K562 (cell line): ENCODE results near the gene SETD7. TPM values are rescaled to one million over a fixed set of nuclear protein-coding genes. Genes with fewer than 3 reads are reported as not detected.

Experiments
- ATAC-seq: fragments of 200-7000 bp; cut with Tn5 transposase; 3 replicates; pipeline ENCODE4 v1.9.1; 2020; ENCODE audit warnings: moderate library complexity
- BruUV-seq: library from RNA; stranded (reverse); fragments of 400-500 nt; replicated peaks from 2 replicates; lab custom pipeline; 2021; lab: Mats Ljungman, UMichigan
- CTCF ChIA-PET: fragments of 300-600 bp; formaldehyde crosslinking; extraction: SDS; loops from one replicate; lab custom pipeline; 2021; ENCODE audit warnings: low intra/inter-chr PET ratio; lab: Yijun Ruan, JAX
- POLR2A ChIA-PET: fragments of 300-600, 350-650 bp; sonication (Branson Sonifier 250); formaldehyde crosslinking; extraction: SDS; loops from one replicate; lab custom pipeline; 2021; ENCODE audit warnings: antibody characterized with exemption, inconsistent platforms; lab: Yijun Ruan, JAX
- DNase-seq, 4 experiments: peaks; one replicate each; pipeline versions ENCODE4 v3.0.0 to v3.0.0-alpha.2; 2011 to 2018; ENCODE audit warnings: low spot score in 3 of 4, mixed read lengths in 3 of 4; ENCODE audit errors: extremely low read depth in 1 of 4
- FAIRE-seq: peaks from 2 replicates; lab custom pipeline; 2011; peaks lifted over from hg19 to GRCh38; lab: Jason Lieb, UNC
- H2AFZ ChIP-seq: 2 replicates; pipeline ENCODE4 v1.6.0; 2011; ENCODE audit warnings: low read depth, low read length, control low read depth, inconsistent platforms
- H3K27ac ChIP-seq: fragments of 200-600 bp; 3 replicates; pipeline ENCODE4 v1.8.0; 2011; ENCODE audit warnings: low read depth, mild to moderate bottlenecking, control low read depth, inconsistent platforms, low read length, moderate library complexity, mixed read lengths; ENCODE audit errors: extremely low read depth
- H3K27me3 ChIP-seq, 2 experiments: fragments of 300-600 bp in 1 of 2; 2 replicates in 1 of 2; 3 replicates in 1 of 2; pipeline versions ENCODE4 v1.6.0 to v1.8.0; 2011; ENCODE audit warnings: inconsistent platforms in 2 of 2, low read length in 2 of 2, mild to moderate bottlenecking in 1 of 2, mixed read lengths in 1 of 2, moderate library complexity in 1 of 2; ENCODE audit not compliant: control insufficient read depth in 2 of 2, insufficient read depth in 2 of 2
- H3K36me3 ChIP-seq: fragments of 300-600 bp; 3 replicates; pipeline ENCODE4 v1.8.0; 2011; ENCODE audit warnings: mild to moderate bottlenecking, low read length, inconsistent platforms; ENCODE audit not compliant: control insufficient read depth, insufficient read depth
- H3K4me1 ChIP-seq, 2 experiments: fragments of 200-600 bp in 1 of 2; replicated peaks in 1 of 2; 2 replicates in 1 of 2; 3 replicates in 1 of 2; pipeline versions ENCODE4 v1.5.1 to v1.8.0; 2011; ENCODE audit warnings: inconsistent platforms in 2 of 2, low read length in 2 of 2, mild to moderate bottlenecking in 1 of 2, mixed read lengths in 1 of 2, moderate library complexity in 1 of 2; ENCODE audit not compliant: control insufficient read depth in 2 of 2, insufficient read depth in 2 of 2
- H3K4me2 ChIP-seq: 2 replicates; pipeline ENCODE4 v1.6.1; 2011; ENCODE audit warnings: low read length, control low read depth, inconsistent platforms, mixed read lengths; ENCODE audit not compliant: insufficient read depth
- H3K4me3 ChIP-seq: fragments of 200-600 bp; sonication (generic), shearing (Covaris generic); 2 replicates; pipeline ENCODE4 v1.5.1; 2016; ENCODE audit warnings: control low read depth, inconsistent platforms
- H3K79me2 ChIP-seq: fragments of 200-600 bp; 3 replicates; pipeline ENCODE4 v1.8.0; 2011; ENCODE audit warnings: low read length, inconsistent platforms; ENCODE audit not compliant: control insufficient read depth, insufficient read depth
- H3K9ac ChIP-seq, 2 experiments: 2 replicates each; pipeline versions ENCODE4 v1.6.0 to v1.6.1; 2011; ENCODE audit warnings: low read depth in 2 of 2, low read length in 2 of 2, control low read depth in 1 of 2, inconsistent platforms in 1 of 2, mild to moderate bottlenecking in 1 of 2, mixed read lengths in 1 of 2; ENCODE audit not compliant: insufficient read depth in 1 of 2
- H3K9me1 ChIP-seq: one replicate; pipeline ENCODE4 v1.6.0; 2011; ENCODE audit warnings: inconsistent platforms, mild to moderate bottlenecking, low read length, moderate library complexity; ENCODE audit not compliant: control insufficient read depth, insufficient read depth
- H3K9me3 ChIP-seq: replicated peaks from 2 replicates; pipeline ENCODE4 v1.5.1; 2011; ENCODE audit warnings: low read depth, low read length, inconsistent platforms; ENCODE audit not compliant: control insufficient read depth, insufficient read depth
- H4K20me1 ChIP-seq: replicated peaks from 2 replicates; pipeline ENCODE4 v1.6.1; 2011; ENCODE audit warnings: low read length, inconsistent platforms, mixed read lengths; ENCODE audit not compliant: control insufficient read depth, insufficient read depth
- ADNP ChIP-seq: fragments of 200-800 bp; sonication (Bioruptor generic); IDR thresholded peaks from 2 replicates; pipeline ENCODE4 v1.6.1; 2016; ENCODE audit warnings: missing genetic modification characterization, missing compliant biosample characterization
- CBFB ChIP-seq: sonication (generic); formaldehyde crosslinking; IDR thresholded peaks from 2 replicates; pipeline ENCODE4 v1.4.0; 2020; ENCODE audit warnings: mild to moderate bottlenecking, missing genetic modification reagents
- CBX1 ChIP-seq: sonication (generic); IDR thresholded peaks from 2 replicates; pipeline ENCODE4 v1.6.1; 2016; ENCODE audit warnings: antibody characterized with exemption, low read depth, mild to moderate bottlenecking
- FOXO4 ChIP-seq: fragments of 450-650 bp; formaldehyde crosslinking; IDR thresholded peaks from 2 replicates; pipeline ENCODE4 v1.4.0; 2020; ENCODE audit warnings: mild to moderate bottlenecking, moderate library complexity
- PHF21A ChIP-seq: fragments of 450-650 bp; IDR thresholded peaks from 2 replicates; pipeline ENCODE4 v1.6.1; 2017; ENCODE audit warnings: low read depth, borderline replicate concordance
- RAD51 ChIP-seq: fragments of 450-650 bp; IDR thresholded peaks from 2 replicates; pipeline ENCODE4 v1.7.1; 2016; ENCODE audit warnings: low read depth, mild to moderate bottlenecking, borderline replicate concordance
- RCOR1 ChIP-seq, 2 experiments: IDR thresholded peaks; 2 replicates each; pipeline ENCODE4 v1.6.1; 2012; ENCODE audit warnings: low read depth in 2 of 2, low read length in 2 of 2, borderline replicate concordance in 1 of 2, improper control_type of control experiment in 1 of 2
- SIX5 ChIP-seq, 2 experiments: IDR thresholded peaks; 2 replicates each; pipeline ENCODE4 v1.6.1; 2011; ENCODE audit warnings: low read length in 2 of 2, borderline replicate concordance in 1 of 2, low read depth in 1 of 2, mild to moderate bottlenecking in 1 of 2, moderate library complexity in 1 of 2; ENCODE audit not compliant: insufficient read depth in 1 of 2
- SNRNP70 ChIP-seq: fragments of 200-400 bp; formaldehyde crosslinking; optimal IDR thresholded peaks from 2 replicates; pipeline ENCODE3; 2017; ENCODE audit warnings: low read depth, low read length
- THRB ChIP-seq: fragments of 450-650 bp; formaldehyde crosslinking; conservative IDR thresholded peaks from 2 replicates; pipeline ENCODE4 v1.4.0; 2022; ENCODE audit warnings: mild to moderate bottlenecking, missing genetic modification characterization
- WHSC1 ChIP-seq: IDR thresholded peaks from one replicate; pipeline ENCODE4 v1.6.1; 2012; ENCODE audit warnings: low read length, control low read depth, inconsistent platforms
- ZNF3 ChIP-seq: fragments of 250-450 bp; sonication (Bioruptor Pico); IDR thresholded peaks from 2 replicates; pipeline ENCODE4 v1.5.0; 2021; ENCODE audit warnings: mild to moderate bottlenecking, moderate library complexity
- ZNF589 ChIP-seq: fragments of 200-800 bp; sonication (Bioruptor generic); IDR thresholded peaks from 2 replicates; pipeline ENCODE4 v1.6.1; 2016; ENCODE audit warnings: low read depth, missing genetic modification characterization, missing compliant biosample characterization
- WGBS: fragments of 100-300 bp; shearing (Covaris generic); methylation state at CpG from one replicate; pipeline ENCODE4 v1.1.6; 2016; ENCODE audit warnings: low coverage, mixed read lengths; ENCODE audit not compliant: insufficient coverage; ENCODE audit errors: missing lambda C conversion rate; 5-methylcytosine and 5-hydroxymethylcytosine counted together
- in situ Hi-C: fragments of 300-500 bp; cut with MboI; formaldehyde crosslinking; loops from 4 replicates; pipeline ENCODE4 v1.15.0; 2018; ENCODE audit warnings: inconsistent platforms, mixed read lengths
- intact Hi-C: fragments of 100-400 bp; cut with micrococcal nuclease; formaldehyde crosslinking; loops from 2 replicates; pipeline ENCODE4 v1.14.2; 2022
- polyA plus RNA-seq, 8 experiments: library from polyadenylated mRNA; depleted of rRNA in 4 of 8; stranded (reverse) in 5 of 8; unstranded in 3 of 8; fragments of >200 nt; fragmentation: Nextera tagmentation in 2 of 8; fragmentation: Illumina TruSeq in 1 of 8; extraction: Ambion mirVana in 2 of 8; extraction: Trizol in 1 of 8; gene quantifications; 2 replicates each; pipeline versions ENCODE4 v1.2.1 to v1.2.3, GENCODE V29; 2011 to 2014; ENCODE audit warnings: inconsistent platforms in 1 of 8, missing spikeins in 1 of 8
- total RNA-seq, 7 experiments: library from RNA; depleted of rRNA in 6 of 7; stranded (reverse); fragments of >200 nt in 6 of 7; fragmentation: Illumina TruSeq in 2 of 7; extraction: Trizol in 2 of 7; gene quantifications; 2 replicates each; pipeline versions ENCODE4 v1.2.1 to v1.2.3, GENCODE V29; 2011 to 2021; ENCODE audit warnings: low replicate concordance in 1 of 7
- TF ChIP-seq, protein P1 (sequence below): sonication (generic); formaldehyde crosslinking; IDR thresholded peaks from 2 replicates; pipeline ENCODE4 v1.8.1; 2022; ENCODE audit warnings: missing genetic modification reagents
- TF ChIP-seq, protein P2 (sequence below): fragments of 450-650 bp; formaldehyde crosslinking; IDR thresholded peaks from 2 replicates; pipeline ENCODE4 v1.4.0; 2022; ENCODE audit warnings: missing genetic modification characterization

The SETD7 gene
- total and polyA plus RNA-seq, 9 of the 15 experiments (the other 6 are each of a cell fraction or from before 2014, with no cell fraction given), result 0.37 to 2.4 (median 1.7) TPM

GRCh38 chr4:139558235-139559088 lies 2.4 kb upstream of the SETD7 start:
- Histone ChIP-seq H3K36me3 (no peaks in the 10 kb centered on the region), H2AFZ (no peak overlapping the region), H3K79me2 (no peaks in the 10 kb centered on the region), H3K27me3 (peaks cover 44 to 51% of the 10 kb centered on the region in 2 experiments), H3K27ac (no peak overlapping the region), H3K4me3 (no peak overlapping the region), H3K9ac (no peak overlapping the region), H3K4me1 (peaks cover 4 to 23% of the 10 kb centered on the region in 2 experiments; a peak in 3 of 5 replicates), H3K4me2 (no peak overlapping the region), H3K9me1 (no peaks in the 10 kb centered on the region), H3K9me3 (no peaks in the 10 kb centered on the region), H4K20me1 (0 out of 2 replicates have a peak, but pooled peaks cover 2% of the 10 kb centered on the region)
- ATAC-seq, result no peak
- no peak for FAIRE-seq
- no TSS peak for BruUV-seq
- in situ Hi-C loops (no loop called here), intact Hi-C loops (no loop called here)
- CTCF ChIA-PET, result no interaction called here
- POLR2A ChIA-PET, result interaction anchor here (0.6 to 1.1 kb wide), 3 partner anchors 9 to 412 kb away, joined by 3 to 5 read pairs (median 3); no protein-coding TSS in a partner anchor
- DNase-seq, result no peak
- 14% methylated on average over 12 of the region's 12 CpGs for WGBS
- TF ChIP-seq THRB (no peak), CBX1 (no peak), PHF21A (no peak), RAD51 (no peak), RCOR1 (IDR thresholded peaks at IDR 0.05; ENCODE audit: borderline replicate concordance in 1 of 2, low read depth in 2 of 2, low read length in 2 of 2) (no peak), FOXO4 (no peak), ADNP (tag) (no peak), CBFB (CRISPR knock-in tag) (no peak), ZNF3 (CRISPR knock-in tag) (no peak), WHSC1 (no peak), SNRNP70 (no peak), SIX5 (IDR thresholded peaks at IDR 0.05; ENCODE audit: borderline replicate concordance in 1 of 2, insufficient read depth in 1 of 2, low read depth in 1 of 2, low read length in 2 of 2) (no peak), ZNF589 (CRISPR knock-in tag) (no peak)
- TF ChIP-seq, protein P1, sequence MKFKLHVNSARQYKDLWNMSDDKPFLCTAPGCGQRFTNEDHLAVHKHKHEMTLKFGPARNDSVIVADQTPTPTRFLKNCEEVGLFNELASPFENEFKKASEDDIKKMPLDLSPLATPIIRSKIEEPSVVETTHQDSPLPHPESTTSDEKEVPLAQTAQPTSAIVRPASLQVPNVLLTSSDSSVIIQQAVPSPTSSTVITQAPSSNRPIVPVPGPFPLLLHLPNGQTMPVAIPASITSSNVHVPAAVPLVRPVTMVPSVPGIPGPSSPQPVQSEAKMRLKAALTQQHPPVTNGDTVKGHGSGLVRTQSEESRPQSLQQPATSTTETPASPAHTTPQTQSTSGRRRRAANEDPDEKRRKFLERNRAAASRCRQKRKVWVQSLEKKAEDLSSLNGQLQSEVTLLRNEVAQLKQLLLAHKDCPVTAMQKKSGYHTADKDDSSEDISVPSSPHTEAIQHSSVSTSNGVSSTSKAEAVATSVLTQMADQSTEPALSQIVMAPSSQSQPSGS (CRISPR knock-in tag), result no peak
- TF ChIP-seq, protein P2, sequence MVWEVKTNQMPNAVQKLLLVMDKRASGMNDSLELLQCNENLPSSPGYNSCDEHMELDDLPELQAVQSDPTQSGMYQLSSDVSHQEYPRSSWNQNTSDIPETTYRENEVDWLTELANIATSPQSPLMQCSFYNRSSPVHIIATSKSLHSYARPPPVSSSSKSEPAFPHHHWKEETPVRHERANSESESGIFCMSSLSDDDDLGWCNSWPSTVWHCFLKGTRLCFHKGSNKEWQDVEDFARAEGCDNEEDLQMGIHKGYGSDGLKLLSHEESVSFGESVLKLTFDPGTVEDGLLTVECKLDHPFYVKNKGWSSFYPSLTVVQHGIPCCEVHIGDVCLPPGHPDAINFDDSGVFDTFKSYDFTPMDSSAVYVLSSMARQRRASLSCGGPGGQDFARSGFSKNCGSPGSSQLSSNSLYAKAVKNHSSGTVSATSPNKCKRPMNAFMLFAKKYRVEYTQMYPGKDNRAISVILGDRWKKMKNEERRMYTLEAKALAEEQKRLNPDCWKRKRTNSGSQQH (CRISPR knock-in tag), result no peak
